PC-3 (cell line): ENCODE measurements around the gene RNF8.

ENCODE experiments used
- CTCF ChIP-seq: fragments of 300-600 bp; sonication (generic); conservative IDR thresholded peaks from 2 replicates; pipeline ENCODE4 v1.5.1; 2017; ENCODE audit warnings: antibody characterized with exemption, low read depth, mild to moderate bottlenecking, low read length
- EZH2 ChIP-seq: fragments of 300-600 bp; sonication (generic); IDR thresholded peaks from one replicate; pipeline ENCODE4 v1.6.1; 2017; ENCODE audit warnings: antibody characterized with exemption, mild to moderate bottlenecking, low read length; ENCODE audit not compliant: unreplicated experiment
- EZH2phosphoT487 ChIP-seq: fragments of 300-600 bp; sonication (generic); IDR thresholded peaks from 2 replicates; pipeline ENCODE4 v1.6.1; 2018; ENCODE audit warnings: mild to moderate bottlenecking, antibody characterized with exemption, low read length, borderline replicate concordance

GRCh38 chr6:37359039-37359438 is 5.3 kb downstream of the RNF8 start:
- TF ChIP-seq CTCF: no peak
- no peak for TF ChIP-seq EZH2
- no peak for TF ChIP-seq EZH2phosphoT487
